GM12878 (cell line): Measurements from ENCODE around the gene GPATCH2L. TPM values are rescaled to one million over a fixed set of nuclear protein-coding genes. Genes with fewer than 3 reads are reported as not detected.

Experiments used
- ATAC-seq: fragments of 200-7000 bp; cut with Tn5 transposase; 3 replicates; pipeline ENCODE4 v1.9.1; 2020; ENCODE audit warnings: mild to moderate bottlenecking, moderate library complexity
- BruUV-seq: library from RNA; stranded (reverse); fragments of 400-500 nt; replicated peaks from 2 replicates; lab custom pipeline; 2021; lab: Mats Ljungman, UMichigan
- CTCF ChIA-PET: fragments of 300-600 bp; sonication (Branson Sonifier 250); formaldehyde crosslinking; extraction: SDS; loops from one replicate; lab custom pipeline; 2021; ENCODE audit warnings: inconsistent platforms; lab: Yijun Ruan, JAX
- POLR2A ChIA-PET: fragments of 350-600 bp; formaldehyde crosslinking; extraction: SDS; loops from one replicate; lab custom pipeline; 2021; ENCODE audit warnings: inconsistent platforms; lab: Charles Lee
- RAD21 ChIA-PET: fragments of 300-600 bp; sonication (Branson Sonifier 250); formaldehyde crosslinking; loops from one replicate; lab custom pipeline; 2023; ENCODE audit warnings: antibody characterized with exemption; ENCODE audit not compliant: unreplicated experiment; lab: Charles Lee
- SMC1A ChIA-PET: fragments of 300-600 bp; sonication (Branson Sonifier 250); formaldehyde crosslinking; loops from one replicate; lab custom pipeline; 2023; ENCODE audit not compliant: unreplicated experiment, uncharacterized antibody; lab: Charles Lee
- DNase-seq: peaks from one replicate; pipeline ENCODE4 v3.0.0-alpha.2; 2011; ENCODE audit warnings: low read depth, low spot score
- FAIRE-seq: peaks from 3 replicates; lab custom pipeline; 2011; peaks lifted over from hg19 to GRCh38; lab: Jason Lieb, UNC
- H2AFZ ChIP-seq: 2 replicates; pipeline ENCODE4 v1.6.0; 2011; ENCODE audit warnings: low read depth, low read length, control low read depth; ENCODE audit not compliant: control insufficient read depth
- H3K27ac ChIP-seq: 2 replicates; pipeline ENCODE4 v1.5.1; 2011; ENCODE audit warnings: control low read depth; ENCODE audit not compliant: control insufficient read depth, insufficient read depth
- H3K27me3 ChIP-seq, 2 experiments: replicated peaks in 1 of 2; 2 replicates each; pipeline versions ENCODE4 v1.6.0 to v1.6.1; 2011; ENCODE audit warnings: low read length in 1 of 2; ENCODE audit not compliant: control insufficient read depth in 2 of 2, insufficient read depth in 2 of 2
- H3K36me3 ChIP-seq, 2 experiments: 2 replicates each; pipeline ENCODE4 v1.5.1; 2011; ENCODE audit warnings: low read length in 1 of 2; ENCODE audit not compliant: control insufficient read depth in 2 of 2, insufficient read depth in 2 of 2
- H3K4me1 ChIP-seq: 2 replicates; pipeline ENCODE4 v1.6.1; 2011; ENCODE audit warnings: mild to moderate bottlenecking, low read length, moderate library complexity, mixed read lengths; ENCODE audit not compliant: control insufficient read depth, insufficient read depth
- H3K4me2 ChIP-seq: 2 replicates; pipeline ENCODE4 v1.6.0; 2011; ENCODE audit warnings: control low read depth; ENCODE audit not compliant: control insufficient read depth, insufficient read depth
- H3K4me3 ChIP-seq: fragments of 200-600 bp; sonication (generic); 2 replicates; pipeline ENCODE4 v1.5.1; 2016
- H3K79me2 ChIP-seq: 2 replicates; pipeline ENCODE4 v1.6.0; 2011; ENCODE audit warnings: low read length; ENCODE audit not compliant: control insufficient read depth, insufficient read depth
- H3K9ac ChIP-seq: 2 replicates; pipeline ENCODE4 v1.8.0; 2011; ENCODE audit warnings: low read length, control low read depth, mixed read lengths; ENCODE audit not compliant: control insufficient read depth, insufficient read depth
- H3K9me3 ChIP-seq: replicated peaks from 3 replicates; pipeline ENCODE4 v1.5.1; 2011; ENCODE audit warnings: mild to moderate bottlenecking, low read length; ENCODE audit not compliant: control insufficient read depth, insufficient read depth
- H4K20me1 ChIP-seq: 2 replicates; pipeline ENCODE4 v1.6.0; 2011; ENCODE audit not compliant: control insufficient read depth, insufficient read depth
- IKZF1 ChIP-seq: fragments of 450-650 bp; conservative IDR thresholded peaks from 2 replicates; pipeline ENCODE4 v1.6.1; 2017; ENCODE audit warnings: antibody characterized with exemption, mild to moderate bottlenecking
- NFXL1 ChIP-seq: fragments of 450-650 bp; IDR thresholded peaks from 2 replicates; pipeline ENCODE4 v1.6.1; 2017; ENCODE audit warnings: antibody characterized with exemption, mild to moderate bottlenecking, borderline replicate concordance
- SIN3A ChIP-seq: IDR thresholded peaks from 2 replicates; pipeline ENCODE4 v1.6.1; 2012; ENCODE audit warnings: low read depth, low read length, improper control_type of control experiment
- SMARCA5 ChIP-seq: fragments of 450-650 bp; IDR thresholded peaks from 2 replicates; pipeline ENCODE4 v1.6.1; 2017; ENCODE audit warnings: mild to moderate bottlenecking
- SPI1 ChIP-seq: IDR thresholded peaks from 2 replicates; pipeline ENCODE4 v1.6.1; 2011; ENCODE audit warnings: low read depth, mild to moderate bottlenecking, low read length, moderate library complexity, borderline replicate concordance; ENCODE audit not compliant: insufficient read depth
- TCF3 ChIP-seq: IDR thresholded peaks from 2 replicates; pipeline ENCODE4 v1.6.1; 2012; ENCODE audit warnings: low read depth, mild to moderate bottlenecking, low read length, borderline replicate concordance; ENCODE audit not compliant: insufficient read depth
- YBX1 ChIP-seq: fragments of 450-650 bp; IDR thresholded peaks from 2 replicates; pipeline ENCODE4 v1.6.1; 2016; ENCODE audit warnings: antibody characterized with exemption
- ZNF622 ChIP-seq: fragments of 450-650 bp; IDR thresholded peaks from 2 replicates; pipeline ENCODE4 v1.6.1; 2017; ENCODE audit warnings: mild to moderate bottlenecking, inconsistent platforms
- WGBS: methylation state at CpG from one replicate; pipeline ENCODE4 v1.1.6; 2016; ENCODE audit warnings: low lambda C conversion rate; ENCODE audit not compliant: insufficient replicate concordance, insufficient coverage; ENCODE audit errors: missing lambda C conversion rate; 5-methylcytosine and 5-hydroxymethylcytosine counted together
- in situ Hi-C: fragments of 300-500 bp; cut with MboI; formaldehyde crosslinking; loops from 9 replicates; pipeline ENCODE4 v1.14.3; 2018; ENCODE audit warnings: mixed read lengths
- intact Hi-C: fragments of 100-400 bp; cut with micrococcal nuclease; formaldehyde crosslinking; loops from one replicate; pipeline ENCODE4 v1.14.2; 2022; ENCODE audit not compliant: unreplicated experiment
- polyA plus RNA-seq, 11 experiments: library from polyadenylated mRNA; depleted of rRNA in 4 of 11; unstranded in 6 of 11; stranded (reverse) in 5 of 11; fragments of >200 nt; fragmentation: Nextera tagmentation in 4 of 11; fragmentation: Illumina TruSeq in 1 of 11; extraction: Ambion mirVana in 4 of 11; extraction: Trizol in 1 of 11; gene quantifications; 1 replicate in 1 of 11; 2 replicates in 10 of 11; pipeline versions ENCODE4 v1.2.1 to v1.2.3, GENCODE V29; 2011 to 2016; ENCODE audit warnings: inconsistent platforms in 2 of 11, missing spikeins in 2 of 11, low read depth in 1 of 11
- total RNA-seq, 4 experiments: library from RNA; depleted of rRNA in 3 of 4; stranded (reverse); fragments of >200 nt in 3 of 4; fragmentation: Illumina TruSeq in 1 of 4; extraction: Trizol in 1 of 4; gene quantifications; 2 replicates each; pipeline versions ENCODE4 v1.2.1 to v1.2.3, GENCODE V29; 2013 to 2021
- TF ChIP-seq, protein P1 (sequence below): fragments of 450-650 bp; conservative IDR thresholded peaks from 2 replicates; pipeline ENCODE4 v1.6.1; 2017; ENCODE audit warnings: mild to moderate bottlenecking, moderate library complexity

The GPATCH2L gene
- total and polyA plus RNA-seq, 10 of the 15 experiments (the other 5 are each of a cell fraction or from before 2014, with no cell fraction given), result 9.1 to 50.9 (median 24.4) TPM

DNA sequence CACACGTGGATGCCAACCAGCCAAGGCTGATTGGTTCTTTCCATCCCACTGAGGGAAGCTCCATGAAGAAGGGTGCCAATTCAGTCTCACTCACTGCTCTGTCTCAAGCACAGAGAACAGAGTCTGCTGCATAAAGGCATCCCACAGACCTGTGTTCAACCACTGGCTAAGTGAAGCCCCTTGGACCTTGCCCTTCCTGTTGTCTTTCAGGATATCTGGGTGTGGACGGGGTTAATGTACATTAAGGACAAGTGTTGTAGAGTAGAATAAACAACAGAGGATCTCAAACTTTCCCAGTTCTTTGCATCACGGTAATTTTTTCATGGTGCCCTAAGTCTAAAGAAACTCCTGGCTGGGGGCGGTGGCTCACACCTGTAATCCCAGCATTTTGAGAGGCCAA, 33.1 kb upstream of the GPATCH2L start:
- no peak for FAIRE-seq
- no peak overlapping the region for H3K9ac ChIP-seq
- ChIA-PET POLR2A (interaction anchor here (0.6 kb wide), 1 partner anchor 25 kb away, joined by 3 read pairs; no protein-coding TSS in a partner anchor), RAD21 (interaction anchor here (0.7 kb wide), 1 partner anchor 9 kb away, joined by 3 read pairs; no protein-coding TSS in a partner anchor), CTCF (no interaction called here), SMC1A (interaction anchor here (1.0 kb wide), 1 partner anchor 14 kb away, joined by 3 read pairs; no protein-coding TSS in a partner anchor)
- no peaks in the 10 kb centered on the region for H3K36me3 ChIP-seq
- no peaks in the 10 kb centered on the region for H3K79me2 ChIP-seq
- H3K9me3 ChIP-seq, result no peaks in the 10 kb centered on the region
- WGBS, result 55% methylated on average over 4 of the region's 4 CpGs
- no peak for ATAC-seq
- in situ Hi-C loops, result no loop called here
- no peak for DNase-seq
- H3K27me3 ChIP-seq, result no peaks in the 10 kb centered on the region
- H3K4me2 ChIP-seq, result no peak overlapping the region
- intact Hi-C loops, result no loop called here
- no peak for TF ChIP-seq SIN3A
- TF ChIP-seq, protein P1, sequence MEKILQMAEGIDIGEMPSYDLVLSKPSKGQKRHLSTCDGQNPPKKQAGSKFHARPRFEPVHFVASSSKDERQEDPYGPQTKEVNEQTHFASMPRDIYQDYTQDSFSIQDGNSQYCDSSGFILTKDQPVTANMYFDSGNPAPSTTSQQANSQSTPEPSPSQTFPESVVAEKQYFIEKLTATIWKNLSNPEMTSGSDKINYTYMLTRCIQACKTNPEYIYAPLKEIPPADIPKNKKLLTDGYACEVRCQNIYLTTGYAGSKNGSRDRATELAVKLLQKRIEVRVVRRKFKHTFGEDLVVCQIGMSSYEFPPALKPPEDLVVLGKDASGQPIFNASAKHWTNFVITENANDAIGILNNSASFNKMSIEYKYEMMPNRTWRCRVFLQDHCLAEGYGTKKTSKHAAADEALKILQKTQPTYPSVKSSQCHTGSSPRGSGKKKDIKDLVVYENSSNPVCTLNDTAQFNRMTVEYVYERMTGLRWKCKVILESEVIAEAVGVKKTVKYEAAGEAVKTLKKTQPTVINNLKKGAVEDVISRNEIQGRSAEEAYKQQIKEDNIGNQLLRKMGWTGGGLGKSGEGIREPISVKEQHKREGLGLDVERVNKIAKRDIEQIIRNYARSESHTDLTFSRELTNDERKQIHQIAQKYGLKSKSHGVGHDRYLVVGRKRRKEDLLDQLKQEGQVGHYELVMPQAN, result no peak
- no peak for TF ChIP-seq SPI1
- no peak for TF ChIP-seq TCF3
- TF ChIP-seq SMARCA5, result no peak
- TF ChIP-seq YBX1, result no peak
- TF ChIP-seq ZNF622, result no peak
- TF ChIP-seq IKZF1, result no peak
- TF ChIP-seq NFXL1, result no peak
- H2AFZ ChIP-seq, result no peak overlapping the region
- H3K27ac ChIP-seq, result no peak overlapping the region
- H3K4me1 ChIP-seq, result no peaks in the 10 kb centered on the region
- no peaks in the 10 kb centered on the region for H4K20me1 ChIP-seq
- H3K4me3 ChIP-seq, result no peak overlapping the region
- BruUV-seq, result no TSS peak
